Ishikawa (cell line): ENCODE data around the gene FARSA.

Source experiments
- CEBPB ChIP-seq: IDR thresholded peaks from 2 replicates; pipeline ENCODE4 v1.6.1; 2012
- CREB1 ChIP-seq: IDR thresholded peaks from 2 replicates; pipeline ENCODE4 v1.6.1; 2012; ENCODE audit warnings: low read depth
- EGR1 ChIP-seq: IDR thresholded peaks from 2 replicates; pipeline ENCODE4 v1.6.1; 2012
- EP300 ChIP-seq: IDR thresholded peaks from 2 replicates; pipeline ENCODE4 v1.6.1; 2012; ENCODE audit warnings: borderline replicate concordance
- FOXM1 ChIP-seq: IDR thresholded peaks from 2 replicates; pipeline ENCODE4 v1.6.1; 2012; ENCODE audit warnings: low read depth, borderline replicate concordance
- NFIC ChIP-seq: IDR thresholded peaks from 2 replicates; pipeline ENCODE4 v1.6.1; 2012
- RAD21 ChIP-seq: IDR thresholded peaks from 2 replicates; pipeline ENCODE4 v1.6.1; 2012; ENCODE audit warnings: low read depth
- TAF1 ChIP-seq: IDR thresholded peaks from 2 replicates; pipeline ENCODE4 v1.6.1; 2012; ENCODE audit warnings: low read depth, mild to moderate bottlenecking
- TCF12 ChIP-seq: IDR thresholded peaks from 2 replicates; pipeline ENCODE4 v1.6.1; 2012; ENCODE audit warnings: low read depth
- TEAD4 ChIP-seq: IDR thresholded peaks from 2 replicates; pipeline ENCODE4 v1.6.1; 2012
- YY1 ChIP-seq: IDR thresholded peaks from 2 replicates; pipeline ENCODE4 v1.6.1; 2012; ENCODE audit warnings: low read depth
- ZBTB7A ChIP-seq: IDR thresholded peaks from 2 replicates; pipeline ENCODE4 v1.6.1; 2012; ENCODE audit warnings: low read depth
- TF ChIP-seq, protein P1 (sequence below): IDR thresholded peaks from 2 replicates; pipeline ENCODE4 v1.6.1; 2012
- TF ChIP-seq, protein P2 (sequence below): IDR thresholded peaks from 2 replicates; pipeline ENCODE4 v1.6.1; 2012; ENCODE audit warnings: low read depth, mild to moderate bottlenecking
- TF ChIP-seq, protein P3 (sequence below): IDR thresholded peaks from 2 replicates; pipeline ENCODE4 v1.6.1; 2012

FARSA gene

GRCh38 chr19:12974301-12975220, 41.0 kb upstream of the FARSA start:
- TF ChIP-seq FOXM1 (no peak), EGR1 (no peak)

- no peak for TF ChIP-seq NFIC
- TF ChIP-seq RAD21: no peak
- TF ChIP-seq TEAD4: no peak
- no peak for TF ChIP-seq YY1
- TF ChIP-seq CEBPB: no peak
- no peak for TF ChIP-seq EGR1
- no peak for TF ChIP-seq EP300
- TF ChIP-seq, protein P1, sequence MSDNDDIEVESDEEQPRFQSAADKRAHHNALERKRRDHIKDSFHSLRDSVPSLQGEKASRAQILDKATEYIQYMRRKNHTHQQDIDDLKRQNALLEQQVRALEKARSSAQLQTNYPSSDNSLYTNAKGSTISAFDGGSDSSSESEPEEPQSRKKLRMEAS: no peak
- no peak for TF ChIP-seq TAF1
- TF ChIP-seq TCF12: no peak
- no peak for TF ChIP-seq FOXM1
- TF ChIP-seq ZBTB7A: no peak
- TF ChIP-seq, protein P2, sequence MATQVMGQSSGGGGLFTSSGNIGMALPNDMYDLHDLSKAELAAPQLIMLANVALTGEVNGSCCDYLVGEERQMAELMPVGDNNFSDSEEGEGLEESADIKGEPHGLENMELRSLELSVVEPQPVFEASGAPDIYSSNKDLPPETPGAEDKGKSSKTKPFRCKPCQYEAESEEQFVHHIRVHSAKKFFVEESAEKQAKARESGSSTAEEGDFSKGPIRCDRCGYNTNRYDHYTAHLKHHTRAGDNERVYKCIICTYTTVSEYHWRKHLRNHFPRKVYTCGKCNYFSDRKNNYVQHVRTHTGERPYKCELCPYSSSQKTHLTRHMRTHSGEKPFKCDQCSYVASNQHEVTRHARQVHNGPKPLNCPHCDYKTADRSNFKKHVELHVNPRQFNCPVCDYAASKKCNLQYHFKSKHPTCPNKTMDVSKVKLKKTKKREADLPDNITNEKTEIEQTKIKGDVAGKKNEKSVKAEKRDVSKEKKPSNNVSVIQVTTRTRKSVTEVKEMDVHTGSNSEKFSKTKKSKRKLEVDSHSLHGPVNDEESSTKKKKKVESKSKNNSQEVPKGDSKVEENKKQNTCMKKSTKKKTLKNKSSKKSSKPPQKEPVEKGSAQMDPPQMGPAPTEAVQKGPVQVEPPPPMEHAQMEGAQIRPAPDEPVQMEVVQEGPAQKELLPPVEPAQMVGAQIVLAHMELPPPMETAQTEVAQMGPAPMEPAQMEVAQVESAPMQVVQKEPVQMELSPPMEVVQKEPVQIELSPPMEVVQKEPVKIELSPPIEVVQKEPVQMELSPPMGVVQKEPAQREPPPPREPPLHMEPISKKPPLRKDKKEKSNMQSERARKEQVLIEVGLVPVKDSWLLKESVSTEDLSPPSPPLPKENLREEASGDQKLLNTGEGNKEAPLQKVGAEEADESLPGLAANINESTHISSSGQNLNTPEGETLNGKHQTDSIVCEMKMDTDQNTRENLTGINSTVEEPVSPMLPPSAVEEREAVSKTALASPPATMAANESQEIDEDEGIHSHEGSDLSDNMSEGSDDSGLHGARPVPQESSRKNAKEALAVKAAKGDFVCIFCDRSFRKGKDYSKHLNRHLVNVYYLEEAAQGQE: no peak
- TF ChIP-seq CREB1: no peak
- TF ChIP-seq, protein P3, sequence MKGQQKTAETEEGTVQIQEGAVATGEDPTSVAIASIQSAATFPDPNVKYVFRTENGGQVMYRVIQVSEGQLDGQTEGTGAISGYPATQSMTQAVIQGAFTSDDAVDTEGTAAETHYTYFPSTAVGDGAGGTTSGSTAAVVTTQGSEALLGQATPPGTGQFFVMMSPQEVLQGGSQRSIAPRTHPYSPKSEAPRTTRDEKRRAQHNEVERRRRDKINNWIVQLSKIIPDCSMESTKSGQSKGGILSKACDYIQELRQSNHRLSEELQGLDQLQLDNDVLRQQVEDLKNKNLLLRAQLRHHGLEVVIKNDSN: no peak
Observed at GRCh38 chr19:12973236-12973635, 39.7 kb upstream of the FARSA start.

DNA sequence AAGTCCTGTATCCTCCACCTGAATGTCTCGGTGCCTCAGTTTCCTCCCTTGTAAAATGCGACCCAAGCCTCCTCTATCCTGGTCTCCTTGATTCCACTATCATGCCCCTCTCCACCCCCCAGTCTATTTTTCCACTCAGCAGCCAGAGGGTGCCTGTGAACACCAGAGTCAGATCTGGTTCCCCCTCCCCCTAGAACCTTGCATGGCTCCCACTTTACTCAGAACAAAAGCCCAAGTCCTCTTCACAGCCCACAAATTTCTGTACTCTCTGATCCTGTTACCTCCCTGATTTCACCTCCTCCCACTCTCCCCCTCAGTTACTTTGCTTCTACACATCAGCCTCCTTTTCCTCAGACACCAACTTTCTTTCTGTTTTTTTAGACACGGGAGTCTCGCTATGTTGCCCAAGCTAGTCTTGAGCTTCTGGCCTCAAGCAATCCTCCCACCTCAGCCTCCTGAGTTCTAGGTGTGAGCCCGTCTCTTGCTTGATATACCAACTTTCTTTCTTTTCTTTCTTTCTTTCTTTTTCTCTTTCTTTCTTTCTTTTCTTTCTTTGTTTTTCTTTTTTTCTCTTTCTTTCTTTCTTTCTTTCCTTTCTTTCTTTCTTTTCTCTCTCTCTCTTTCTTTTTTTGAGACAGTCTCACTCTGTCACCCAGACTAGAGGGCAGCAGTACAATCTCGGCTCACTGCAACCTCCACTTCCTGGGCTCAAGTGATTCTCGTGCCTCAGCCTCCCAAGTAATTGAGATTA, 36.7 kb upstream of the FARSA start:
- TF ChIP-seq CEBPB (no peak), EGR1 (no peak), TCF12 (no peak), CREB1 (no peak), ZBTB7A (no peak), FOXM1 (no peak), RAD21 (no peak), TEAD4 (no peak), TAF1 (no peak), YY1 (no peak)
- TF ChIP-seq, protein P3: no peak
- TF ChIP-seq, protein P2: no peak
- TF ChIP-seq, protein P1: no peak

DNA sequence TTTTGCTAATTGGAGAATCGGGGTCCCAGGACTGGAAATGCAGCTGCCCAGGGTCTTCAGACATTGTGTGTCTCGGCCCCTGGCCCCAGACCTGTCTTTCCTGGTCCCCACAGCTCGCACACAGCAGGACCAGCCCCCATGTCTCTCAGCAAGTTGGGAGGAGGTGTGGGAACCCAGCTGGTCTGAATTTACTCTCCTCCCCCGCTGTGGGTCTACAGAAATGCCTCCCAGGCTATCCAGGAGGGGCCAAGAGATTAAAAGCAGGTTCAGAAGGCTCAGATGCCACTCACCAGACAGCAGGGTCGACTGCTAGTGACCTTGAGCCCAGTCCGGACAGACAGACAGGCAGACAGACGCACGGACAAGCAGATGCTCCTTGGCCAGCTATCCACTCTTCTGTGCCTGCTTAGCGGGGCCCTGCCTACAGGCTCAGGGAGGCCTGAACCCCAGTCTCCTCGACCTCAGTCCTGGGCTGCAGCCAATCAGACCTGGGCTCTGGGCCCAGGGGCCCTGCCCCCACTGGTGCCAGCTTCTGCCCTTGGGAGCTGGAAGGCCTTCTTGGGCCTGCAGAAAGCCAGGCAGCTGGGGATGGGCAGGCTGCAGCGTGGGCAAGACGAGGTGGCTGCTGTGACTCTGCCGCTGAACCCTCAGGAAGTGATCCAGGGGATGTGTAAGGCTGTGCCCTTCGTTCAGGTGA, 35.9 kb upstream of the FARSA start, which contains the start of gene DAND5:
Gene DAND5 (plus strand): TSS at position 285 of the 697 bp plus-strand sequence. CDS start 85 bp downstream, at position 370.
- no peak for TF ChIP-seq EGR1
- no peak for TF ChIP-seq TCF12
- TF ChIP-seq TEAD4: no peak
- TF ChIP-seq EP300: no peak
- TF ChIP-seq RAD21: no peak
- TF ChIP-seq, protein P1: no peak
- no peak for TF ChIP-seq NFIC
- no peak for TF ChIP-seq TAF1
- TF ChIP-seq, protein P2: no peak
- TF ChIP-seq ZBTB7A: no peak
- no peak for TF ChIP-seq CEBPB
- no peak for TF ChIP-seq CREB1
- TF ChIP-seq YY1: no peak
- TF ChIP-seq, protein P3: no peak
- no peak for TF ChIP-seq FOXM1
